Measurements from ENCODE around the gene RTN4.

The RTN4 gene

GRCh38 chr2:54931473-54931872, 118.8 kb downstream of the RTN4 start:
- Histone ChIP-seq H3K27ac (no peak overlapping the region), H3K36me3 (no peaks in the 10 kb centered on the region), H3K27me3 (no peaks in the 10 kb centered on the region), H3K4me1 (no peaks in the 10 kb centered on the region), H3K9me3 (no peaks in the 10 kb centered on the region), H3K4me3 (no peak overlapping the region), H3K9ac (no peak overlapping the region), H3K4me2 (no peak overlapping the region), H4K20me1 (no peaks in the 10 kb centered on the region)
- no peak for TF ChIP-seq Cebpa-rat (IDR thresholded peaks at IDR 0.05)

GRCh38 chr2:54928719-54929118, 121.5 kb downstream of the RTN4 start:
- H3K4me1 ChIP-seq: no peaks in the 10 kb centered on the region
- no peak overlapping the region for H3K4me3 ChIP-seq
- H3K27ac ChIP-seq: no peak overlapping the region
- H3K4me2 ChIP-seq: no peak overlapping the region
- TF ChIP-seq Cebpa-rat (IDR thresholded peaks at IDR 0.05): no peak
- no peaks in the 10 kb centered on the region for H3K36me3 ChIP-seq
- no peaks in the 10 kb centered on the region for H4K20me1 ChIP-seq
- no peak overlapping the region for H3K9ac ChIP-seq
- H3K9me3 ChIP-seq: no peaks in the 10 kb centered on the region
- H3K27me3 ChIP-seq: no peaks in the 10 kb centered on the region

GRCh38 chr2:54927751-54928615, 122.3 kb downstream of the RTN4 start:
- no peak overlapping the region for H3K4me2 ChIP-seq

GRCh38 chr2:54927085-54927750, 123.0 kb downstream of the RTN4 start:
- no peaks in the 10 kb centered on the region for H3K4me1 ChIP-seq
- H3K4me2 ChIP-seq: no peak overlapping the region
- TF ChIP-seq Cebpa-rat (IDR thresholded peaks at IDR 0.05): no peak
- H3K36me3 ChIP-seq: no peaks in the 10 kb centered on the region
- H3K27ac ChIP-seq: no peak overlapping the region
- no peaks in the 10 kb centered on the region for H4K20me1 ChIP-seq
- no peaks in the 10 kb centered on the region for H3K27me3 ChIP-seq
- H3K9me3 ChIP-seq: no peaks in the 10 kb centered on the region
- H3K9ac ChIP-seq: no peak overlapping the region
- H3K4me3 ChIP-seq: no peak overlapping the region

More at GRCh38 chr2:54927751-54928615, 122.3 kb downstream of the RTN4 start:
- no peaks in the 10 kb centered on the region for H4K20me1 ChIP-seq
- TF ChIP-seq Cebpa-rat (IDR thresholded peaks at IDR 0.05): no peak
- H3K9ac ChIP-seq: no peak overlapping the region
- no peak overlapping the region for H3K27ac ChIP-seq
- no peaks in the 10 kb centered on the region for H3K4me1 ChIP-seq
- H3K9me3 ChIP-seq: no peaks in the 10 kb centered on the region
- no peaks in the 10 kb centered on the region for H3K36me3 ChIP-seq
- no peaks in the 10 kb centered on the region for H3K27me3 ChIP-seq
- no peak overlapping the region for H3K4me3 ChIP-seq

GRCh38 chr2:54925022-54925421, 125.2 kb downstream of the RTN4 start:
- no peak for TF ChIP-seq Cebpa-rat (IDR thresholded peaks at IDR 0.05)
- H4K20me1 ChIP-seq: no peaks in the 10 kb centered on the region
- no peak overlapping the region for H3K9ac ChIP-seq
- no peaks in the 10 kb centered on the region for H3K4me1 ChIP-seq
- no peaks in the 10 kb centered on the region for H3K27me3 ChIP-seq
- H3K4me3 ChIP-seq: no peak overlapping the region
- peaks cover 9% of the 10 kb centered on the region; the same call in 1 of the 2 replicates for H3K9me3 ChIP-seq
- no peaks in the 10 kb centered on the region for H3K36me3 ChIP-seq
- H3K4me2 ChIP-seq: no peak overlapping the region
- no peak overlapping the region for H3K27ac ChIP-seq

GRCh38 chr2:54924121-54924520, 126.1 kb downstream of the RTN4 start:
- no peak overlapping the region for H3K4me2 ChIP-seq
- H3K9ac ChIP-seq: no peak overlapping the region
- no peaks in the 10 kb centered on the region for H3K36me3 ChIP-seq
- H4K20me1 ChIP-seq: no peaks in the 10 kb centered on the region
- peaks cover 9% of the 10 kb centered on the region; the same call in 1 of the 2 replicates for H3K9me3 ChIP-seq
- H3K4me3 ChIP-seq: no peak overlapping the region
- TF ChIP-seq Cebpa-rat (IDR thresholded peaks at IDR 0.05): no peak
- H3K27me3 ChIP-seq: no peaks in the 10 kb centered on the region
- H3K4me1 ChIP-seq: no peaks in the 10 kb centered on the region
- H3K27ac ChIP-seq: no peak overlapping the region
